Measurements from ENCODE around the gene MLF2.

GRCh38 chr12:6750506-6750905, 2.4 kb downstream of the MLF2 start:
- no peak for TF ChIP-seq CTCF (IDR thresholded peaks at IDR 0.05)
- TF ChIP-seq POLR2A (IDR thresholded peaks at IDR 0.05), result no peak
